HG02678 (cell line): ENCODE measurements around the gene PKMYT1.

Source experiments
- ATAC-seq: cut with Tn5 transposase; IDR thresholded peaks from one replicate; pipeline ENCODE4 v1.9.1; 2021; ENCODE audit warnings: mild to moderate bottlenecking, moderate library complexity; ENCODE audit not compliant: unreplicated experiment

PKMYT1 gene

DNA sequence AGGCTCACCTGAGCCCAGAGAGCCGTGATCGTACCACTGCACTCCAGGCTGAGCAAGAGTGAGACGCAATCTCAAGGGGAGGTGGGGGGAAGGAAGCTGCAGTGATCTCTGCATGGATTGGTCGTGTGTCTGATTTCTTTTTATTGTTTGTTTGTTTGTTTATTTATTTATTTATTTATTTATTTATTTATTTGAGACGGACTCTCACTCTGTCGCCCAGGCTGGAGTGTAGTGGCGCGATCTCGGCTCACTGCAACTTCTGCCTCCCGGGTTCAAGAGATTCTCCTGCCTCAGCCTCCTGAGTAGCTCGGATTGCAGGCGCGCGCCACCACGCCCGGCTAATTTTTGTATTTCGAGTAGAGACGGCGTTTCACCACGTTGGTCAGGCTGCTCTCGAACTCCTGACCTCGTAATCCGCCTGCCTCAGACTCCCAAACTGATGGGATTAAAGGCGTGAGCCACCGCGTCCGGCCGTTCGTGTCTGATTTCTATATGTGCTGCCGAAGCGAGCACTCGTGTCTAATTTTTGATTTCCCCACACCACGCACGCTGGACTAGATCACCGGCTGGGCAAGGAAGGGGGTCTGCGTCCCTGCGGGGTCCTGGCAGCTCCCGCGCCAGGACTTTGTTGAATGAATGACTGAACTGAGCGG lies 39.5 kb upstream of the PKMYT1 start:
- no peak for ATAC-seq

GRCh38 chr16:3017794-3018506 lies 37.7 kb upstream of the PKMYT1 start, which contains the start of gene CLDN6:
TSS of gene CLDN6 (minus strand) at chr16:3018183. CDS start at chr16:3016021, 2,162 bp downstream.
- no peak for ATAC-seq

DNA sequence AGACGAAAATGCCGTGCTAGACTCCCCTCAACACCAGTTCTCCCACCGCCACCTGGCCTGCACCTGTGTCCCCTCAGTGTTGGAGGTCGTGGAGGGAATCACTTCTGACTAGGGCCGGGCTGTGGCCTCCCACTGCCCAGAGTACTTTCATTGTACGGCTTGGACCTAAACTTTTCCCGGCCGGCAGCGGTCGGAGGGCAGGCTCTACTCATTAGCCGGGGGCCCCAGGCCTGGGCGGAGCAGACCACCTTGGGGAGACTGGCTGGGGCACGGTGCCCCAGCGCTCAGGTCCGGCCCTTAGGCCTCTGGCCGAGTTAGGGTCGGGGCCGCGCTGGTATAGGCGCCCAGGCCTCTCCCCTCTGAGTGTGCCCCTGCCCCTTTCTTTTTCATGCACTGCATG lies 37.1 kb upstream of the PKMYT1 start:
- no peak for ATAC-seq

DNA sequence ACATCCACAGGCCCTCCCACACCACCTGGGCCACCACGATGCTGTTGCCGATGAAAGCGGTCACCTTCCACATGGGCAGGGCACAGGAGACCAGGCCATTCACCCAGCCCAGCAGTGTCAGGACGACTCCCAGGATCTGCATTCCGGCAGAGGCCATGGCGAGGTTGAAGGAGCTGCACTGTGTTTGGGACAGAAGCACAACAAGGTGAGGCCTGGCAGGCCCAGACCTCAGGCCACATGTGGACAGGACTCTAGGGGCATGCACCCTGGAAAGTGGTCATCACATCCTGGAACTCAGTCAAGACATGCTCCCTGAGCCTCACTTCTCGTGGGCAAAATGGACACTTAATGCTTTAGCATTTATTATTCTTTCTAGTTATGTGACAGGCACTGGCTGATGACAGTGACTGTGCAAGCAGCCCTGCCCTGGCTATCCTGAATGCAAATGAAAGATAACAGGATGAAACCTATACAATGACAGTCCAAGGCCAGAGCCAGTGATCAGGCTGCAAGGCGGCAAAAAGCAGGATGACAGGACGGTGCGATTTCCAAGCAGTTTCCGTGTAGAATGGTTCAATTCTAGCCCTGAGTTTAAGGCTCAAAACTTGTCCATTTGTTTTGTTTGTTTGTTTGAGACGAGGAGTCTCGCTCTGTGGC lies 35.7 kb upstream of the PKMYT1 start:
- ATAC-seq: no peak

GRCh38 chr16:3014971-3015370 lies 34.7 kb upstream of the PKMYT1 start:
- no peak for ATAC-seq

DNA sequence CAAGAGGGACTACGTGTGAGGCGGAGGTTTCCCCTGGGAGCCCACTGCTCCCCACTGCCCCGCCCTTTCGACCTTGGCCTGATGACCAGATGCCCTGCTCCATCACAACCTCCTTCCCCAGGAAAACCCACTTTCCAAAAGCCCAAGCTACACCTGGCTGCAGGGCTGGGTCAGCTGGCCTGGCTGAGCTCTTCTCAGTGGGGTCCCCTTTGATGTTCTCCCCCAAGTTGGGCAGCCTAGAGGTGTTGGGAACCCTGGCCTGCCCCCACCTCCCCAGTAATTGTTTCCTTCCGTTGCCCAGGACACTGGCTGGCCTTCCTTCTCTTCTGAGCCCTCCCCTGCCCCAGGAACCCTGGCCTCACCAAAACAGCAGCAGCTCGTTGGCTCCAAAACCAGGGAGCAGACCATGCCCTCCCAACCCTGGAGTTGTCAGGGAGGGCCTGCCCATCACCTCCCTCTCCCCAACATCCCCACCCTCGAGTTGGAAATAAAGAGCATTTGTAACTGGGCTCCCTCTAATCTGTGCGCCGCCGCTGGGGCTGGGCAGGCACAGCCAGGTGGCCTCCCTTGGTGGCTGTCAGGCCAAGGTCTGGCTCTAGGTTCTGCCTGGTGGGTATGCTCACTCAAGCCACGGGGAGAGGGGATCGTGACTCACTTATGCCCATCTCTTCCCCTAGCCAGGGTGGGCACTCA lies 33.9 kb upstream of the PKMYT1 start:
- ATAC-seq: no peak

DNA sequence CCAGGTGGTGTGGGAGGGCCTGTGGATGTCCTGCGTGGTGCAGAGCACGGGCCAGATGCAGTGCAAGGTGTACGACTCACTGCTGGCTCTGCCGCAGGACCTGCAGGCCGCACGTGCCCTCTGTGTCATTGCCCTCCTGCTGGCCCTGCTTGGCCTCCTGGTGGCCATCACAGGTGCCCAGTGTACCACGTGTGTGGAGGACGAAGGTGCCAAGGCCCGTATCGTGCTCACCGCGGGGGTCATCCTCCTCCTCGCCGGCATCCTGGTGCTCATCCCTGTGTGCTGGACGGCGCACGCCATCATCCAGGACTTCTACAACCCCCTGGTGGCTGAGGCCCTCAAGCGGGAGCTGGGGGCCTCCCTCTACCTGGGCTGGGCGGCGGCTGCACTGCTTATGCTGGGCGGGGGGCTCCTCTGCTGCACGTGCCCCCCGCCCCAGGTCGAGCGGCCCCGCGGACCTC lies 33.3 kb upstream of the PKMYT1 start:
- no peak for ATAC-seq

DNA sequence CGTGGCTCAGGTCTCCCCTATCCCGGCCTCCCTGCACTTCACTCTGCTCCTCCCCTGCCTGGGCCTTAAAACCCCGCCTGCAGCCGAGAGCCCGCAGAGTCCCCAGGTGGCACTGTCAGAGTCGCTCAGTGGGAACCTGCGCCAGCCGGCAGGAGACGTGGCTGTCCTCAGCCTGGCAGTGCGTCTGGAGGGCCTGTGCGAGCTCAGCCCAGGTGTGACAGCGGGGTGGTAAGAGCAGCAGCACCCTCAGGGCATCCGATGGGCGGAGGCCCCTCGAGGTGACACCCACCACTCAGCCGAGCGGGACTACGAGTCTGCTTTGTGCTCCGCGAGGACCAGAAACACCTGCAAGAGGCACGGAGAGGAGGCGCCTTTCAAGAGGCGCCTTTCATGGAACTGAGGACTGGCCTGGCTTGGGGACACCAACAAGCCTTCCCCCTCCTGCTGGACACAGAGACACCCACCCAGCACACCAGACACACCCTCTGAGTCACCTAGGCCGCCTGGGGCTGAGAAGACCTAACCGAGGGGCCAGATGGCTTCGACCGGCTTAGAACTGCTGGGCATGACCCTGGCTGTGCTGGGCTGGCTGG lies 32.7 kb upstream of the PKMYT1 start, which contains the start of gene CLDN9:
CLDN9 (plus strand) TSS at position 96 of the 593 bp plus-strand sequence; CDS start at position 536, 440 bp downstream.
- no peak for ATAC-seq

- ATAC-seq: no peak
Observed at GRCh38 chr16:3012246-3012645, 32.0 kb upstream of the PKMYT1 start.

- ATAC-seq: no peak
Observed at GRCh38 chr16:3010510-3010909, 30.3 kb upstream of the PKMYT1 start.

GRCh38 chr16:3009568-3010390 lies 29.5 kb upstream of the PKMYT1 start:
- no peak for ATAC-seq

GRCh38 chr16:3008690-3009037 lies 28.4 kb upstream of the PKMYT1 start:
- no peak for ATAC-seq

- ATAC-seq: no peak
Observed at GRCh38 chr16:3007957-3008689, 27.9 kb upstream of the PKMYT1 start.

DNA sequence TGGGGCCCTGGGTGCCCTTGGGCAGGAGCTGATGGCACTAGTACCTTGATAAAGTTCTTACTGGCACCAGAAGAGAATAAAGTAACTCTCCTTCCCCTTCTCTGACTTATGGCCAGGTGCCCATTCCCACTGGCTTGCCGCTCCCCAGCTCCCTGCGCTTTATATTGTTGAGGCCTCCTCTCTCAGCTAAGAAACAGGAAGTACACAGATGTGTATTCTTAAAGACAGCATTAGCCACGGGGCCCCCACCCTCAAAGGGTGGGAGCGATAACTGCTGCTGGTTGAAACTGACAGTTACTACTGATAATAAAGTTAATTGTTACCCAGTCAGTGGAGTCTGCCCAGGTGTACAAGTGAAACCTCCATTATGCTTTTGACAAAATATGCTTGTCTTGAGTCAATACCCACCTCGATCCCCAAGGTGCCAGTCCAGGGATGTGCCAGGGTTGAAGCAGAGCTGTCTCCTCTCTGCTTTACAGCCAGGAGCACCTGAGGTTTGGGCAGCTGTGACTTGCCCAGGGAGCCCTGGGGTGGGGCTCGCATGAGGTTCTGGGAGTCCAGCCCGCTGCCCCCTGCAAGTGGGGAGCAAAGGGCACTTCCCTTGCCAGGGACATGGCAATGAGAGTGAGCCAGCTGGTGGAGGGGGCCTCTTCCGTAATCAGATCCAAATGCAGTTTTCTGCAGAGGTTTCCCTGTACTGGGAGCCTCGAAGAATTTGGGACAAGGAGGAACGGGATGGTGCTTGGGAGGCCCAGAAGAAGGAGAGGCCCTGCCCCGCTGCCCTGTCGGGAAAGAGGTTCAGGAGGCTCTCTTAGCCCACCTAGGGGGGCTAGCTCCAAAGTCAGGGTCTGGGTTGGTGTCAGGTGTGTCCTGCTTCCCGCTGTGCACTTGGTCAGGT lies 27.1 kb upstream of the PKMYT1 start:
- ATAC-seq: no peak

DNA sequence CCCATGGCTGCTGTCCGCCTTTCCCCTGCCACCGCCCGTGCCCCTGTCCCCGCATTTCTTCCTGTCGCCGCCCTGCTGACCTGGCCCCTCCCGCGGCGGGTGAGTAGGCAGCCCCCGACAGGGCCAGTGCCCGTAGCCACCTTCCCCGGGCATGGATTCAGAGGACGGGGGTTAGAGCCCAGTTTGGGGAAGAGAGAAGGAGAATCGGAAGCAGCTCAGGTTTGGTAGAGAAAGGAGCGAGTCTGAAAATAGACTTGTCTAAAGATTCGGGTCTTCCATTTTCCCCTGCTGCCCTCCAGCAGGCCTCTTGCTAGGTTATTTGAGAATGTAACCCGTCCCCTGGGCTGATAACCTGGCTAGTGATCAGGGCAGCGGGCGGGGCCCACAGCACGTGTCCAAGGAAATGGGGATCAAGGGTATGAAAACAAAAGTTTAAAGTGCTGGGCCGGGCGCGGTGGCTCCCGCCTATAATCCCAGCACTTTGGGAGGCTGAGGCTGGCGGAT lies 24.6 kb upstream of the PKMYT1 start:
- peak; percentile 5 for ATAC-seq

DNA sequence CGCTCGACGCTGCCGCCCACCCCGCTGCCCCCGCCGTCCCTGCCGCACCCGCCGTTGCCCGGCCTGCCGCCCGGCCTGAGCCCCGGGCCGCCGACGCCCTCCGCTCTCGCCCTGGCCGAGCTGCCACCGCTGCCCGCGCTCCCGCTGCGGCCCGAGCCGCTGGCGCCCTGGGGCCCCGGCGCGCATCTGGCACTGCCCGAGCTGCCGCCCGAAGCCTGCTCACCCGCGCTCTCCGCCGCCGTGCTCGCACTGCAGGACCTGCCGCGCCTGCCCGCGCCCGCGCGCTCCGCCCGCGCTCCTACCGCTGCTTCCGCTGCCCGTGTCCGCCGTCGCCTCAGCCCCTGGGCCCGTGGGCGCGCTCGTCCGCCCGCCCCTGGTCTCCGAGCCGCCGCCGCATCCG lies 24.1 kb upstream of the PKMYT1 start:
- no peak for ATAC-seq

GRCh38 chr16:3003582-3004270 lies 23.5 kb upstream of the PKMYT1 start:
- ATAC-seq: peak; percentile 92

- no peak for ATAC-seq
Observed at GRCh38 chr16:3001316-3001715, 21.1 kb upstream of the PKMYT1 start.
